ENCODE measurements around the gene CFAP300. TPM values are rescaled to one million over a fixed set of nuclear protein-coding genes. Genes with fewer than 3 reads are reported as not detected.

CFAP300 gene
- total RNA-seq, 1 experiment from 2014 or later, result 1.7 TPM

DNA sequence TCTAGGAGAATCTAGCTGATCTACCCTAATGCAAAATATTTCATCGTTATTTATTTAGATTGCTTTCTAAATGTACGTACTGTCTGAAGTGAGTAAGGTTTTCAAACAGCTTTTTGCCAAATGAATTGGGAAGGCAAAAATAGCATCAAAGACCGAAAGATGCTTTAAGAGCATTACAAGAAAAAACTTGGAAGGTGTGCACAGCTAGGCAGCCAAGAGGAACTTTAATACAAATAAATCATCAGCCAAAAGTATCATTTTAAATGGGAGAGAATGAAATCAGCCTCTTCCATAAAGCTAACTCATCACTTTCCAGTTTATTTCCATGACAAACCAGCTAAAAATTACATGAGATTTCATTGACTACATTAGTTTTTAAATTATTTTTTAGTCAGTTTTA lies 30.2 kb upstream of the CFAP300 start:
- Histone ChIP-seq H3K9me3 (ENCODE audit: control insufficient read depth, low read depth, low read length) (no peaks in the 10 kb centered on the region), H2AFZ (ENCODE audit: low read length) (no peak overlapping the region), H2BK5ac (ENCODE audit: insufficient read length, low read length) (no peak overlapping the region)

More for the DNA sequence above, 30.2 kb upstream of the CFAP300 start:
- Histone ChIP-seq H3K4ac (ENCODE audit: low read depth, low read length) (no peak overlapping the region), H3K4me1 (ENCODE audit: insufficient read depth, low read length) (no peaks in the 10 kb centered on the region), H3K27me3 (ENCODE audit: insufficient read depth, low read length) (no peaks in the 10 kb centered on the region; the same call in 1 of the 2 replicates), H2BK12ac (ENCODE audit: insufficient read length, low read depth, low read length) (no peak overlapping the region), H3K14ac (ENCODE audit: insufficient read depth, low read length) (no peak overlapping the region), H2BK15ac (ENCODE audit: low read depth, low read length) (no peak overlapping the region), H2BK120ac (ENCODE audit: low read depth, low read length, poor library complexity, severe bottlenecking) (no peak overlapping the region), H3K23me2 (ENCODE audit: insufficient read length, low read depth, low read length, poor library complexity, severe bottlenecking) (no peaks in the 10 kb centered on the region), H2AK5ac (ENCODE audit: insufficient read length, low read length) (no peak overlapping the region), H4K8ac (replicated peaks; ENCODE audit: insufficient read length, low read depth, low read length) (no peak overlapping the region), H2BK20ac (ENCODE audit: low read depth, low read length, poor library complexity, severe bottlenecking) (no peak overlapping the region), H3K9ac (ENCODE audit: extremely low read depth, insufficient read length, low read length) (no peak overlapping the region), H3T11ph (ENCODE audit: low read length) (no peak overlapping the region), H3K79me1 (ENCODE audit: insufficient read depth, low read depth, low read length, poor library complexity, severe bottlenecking) (no peaks in the 10 kb centered on the region), H3K27ac (ENCODE audit: insufficient read length, low read depth, low read length) (no peak overlapping the region), H3K23ac (ENCODE audit: insufficient read length, low read depth, low read length) (no peak overlapping the region), H4K5ac (ENCODE audit: insufficient read length, low read depth, low read length) (no peak overlapping the region), H3K4me2 (ENCODE audit: insufficient read depth, insufficient read length, low read length) (no peak overlapping the region), H3K56ac (ENCODE audit: insufficient read length, low read depth, low read length) (no peak overlapping the region), H4K91ac (ENCODE audit: insufficient read length, low read depth, low read length) (no peak overlapping the region), H4K20me1 (ENCODE audit: control insufficient read depth, insufficient read depth, insufficient read length) (no peaks in the 10 kb centered on the region), H3K18ac (ENCODE audit: insufficient read length, low read depth, low read length) (no peak overlapping the region), H3K79me2 (ENCODE audit: insufficient read depth, low read length) (no peaks in the 10 kb centered on the region)
- DNase-seq, result no peak
- WGBS (ENCODE audit: extremely low coverage, insufficient read length, low lambda C conversion rate), result no CpG with 5 or more reads among the region's 3 CpGs
- Mint-ChIP-seq H3K4me3 (no peak overlapping the region), H3K27ac (no peak overlapping the region), H3K36me3 (ENCODE audit: insufficient read depth in 1 of 3, low read depth in 3 of 3) (no peaks in the 10 kb centered on the region), H3K27me3 (ENCODE audit: low read depth) (0 out of 2 replicates have a peak, but pooled peaks cover 1% of the 10 kb centered on the region), H3K4me1 (no peaks in the 10 kb centered on the region), H3K9me3 (no peaks in the 10 kb centered on the region)
- no peak for TF ChIP-seq CTCF (conservative IDR thresholded peaks at IDR 0.05)
